Upper lobe of left lung (tissue), 6 donors: Measurements from ENCODE around the gene IKBIP. TPM values are rescaled to one million over a fixed set of nuclear protein-coding genes. Genes with fewer than 3 reads are reported as not detected.

Experiments
- ATAC-seq, 2 donors: fragments of 200-7000 bp; cut with Tn5 transposase; one replicate each; pipeline ENCODE4 v1.9.1; 2022; ENCODE audit warnings: mild to moderate bottlenecking in 2 of 2, moderate library complexity in 2 of 2; ENCODE audit not compliant: low FRiP score in 2 of 2
- DNase-seq, 2 donors: peaks; one replicate each; pipeline ENCODE4 v3.0.0-alpha.2; 2019 to 2020
- H3K27ac ChIP-seq, 4 donors: fragments of 200-600 bp; sonication (generic); one replicate each; pipeline ENCODE4 v1.5.1; 2016 to 2019
- H3K27me3 ChIP-seq, 4 donors: fragments of 200-600 bp; sonication (generic); one replicate each; pipeline ENCODE4 v1.5.1; 2017 to 2019
- H3K36me3 ChIP-seq, 4 donors: fragments of 200-600 bp; sonication (generic); one replicate each; pipeline ENCODE4 v1.5.1; 2016 to 2019
- H3K4me1 ChIP-seq, 4 donors: fragments of 200-600 bp; sonication (generic); one replicate each; pipeline ENCODE4 v1.5.1; 2018 to 2019
- H3K4me3 ChIP-seq, 4 donors: fragments of 200-600 bp; sonication (generic); one replicate each; pipeline ENCODE4 v1.5.1; 2017 to 2019; ENCODE audit warnings: mild to moderate bottlenecking in 2 of 4, moderate library complexity in 1 of 4
- H3K9me3 ChIP-seq, 4 donors: fragments of 200-600 bp; sonication (generic); one replicate each; pipeline ENCODE4 v1.5.1; 2018 to 2019
- EP300 ChIP-seq, 4 donors: sonication (generic); formaldehyde crosslinking; IDR thresholded peaks; one replicate each; pipeline ENCODE4 v1.5.1; 2017; ENCODE audit warnings: antibody characterized with exemption in 4 of 4, control low read depth in 2 of 4
- POLR2A ChIP-seq, 4 donors: fragments of 450-650 bp; IDR thresholded peaks; one replicate each; pipeline ENCODE4 v1.5.1; 2016 to 2017; ENCODE audit warnings: antibody characterized with exemption in 4 of 4, mild to moderate bottlenecking in 2 of 4
- POLR2AphosphoS5 ChIP-seq, 2 donors: sonication (generic); formaldehyde crosslinking; IDR thresholded peaks; one replicate each; pipeline ENCODE4 v1.5.1; 2017; ENCODE audit warnings: antibody characterized with exemption in 2 of 2
- WGBS, 2 donors: methylation state at CpG; one replicate each; pipeline ENCODE4 v1.1.5; 2017 to 2018; 5-methylcytosine and 5-hydroxymethylcytosine counted together
- total RNA-seq, 6 donors: library from RNA; depleted of rRNA in 4 of 6; stranded (reverse); fragments of >200 nt in 4 of 6; gene quantifications; one replicate each; pipeline versions ENCODE4 v1.1.0 to v1.2.1, GENCODE V29; 2016 to 2021
- TF ChIP-seq, protein P1 (sequence below), 6 experiments: fragments of 450-650 bp in 4 of 6; fragments of 200-600 bp in 2 of 6; sonication (generic) in 2 of 6; IDR thresholded peaks; one replicate each; pipeline ENCODE4 v1.5.1; 2016 to 2019; ENCODE audit warnings: antibody characterized with exemption in 6 of 6
- donor health status: DM: no; HTN: no; CAD: no; lungs with moderate emphysema.
- donor health status: DM: no; HTN: yes; CAD: no; lungs with severe emphysema.

Gene IKBIP
- total RNA-seq, 6 donors from 2014 or later, result 1.0 to 17.8 (median 11.2) TPM

- ATAC-seq, result peak in 1 of 2 donors; percentile 61
- Histone ChIP-seq H3K27ac (no peak overlapping the region), H3K36me3 (peaks cover 13 to 75% (median 26%) of the 10 kb centered on the region in 4 donors), H3K4me1 (peaks cover 0 to 3% (median 0%) of the 10 kb centered on the region in 4 donors), H3K27me3 (no peaks in the 10 kb centered on the region), H3K9me3 (no peaks in the 10 kb centered on the region), H3K4me3 (no peak overlapping the region)
- WGBS, 2 donors, result 93 to 96% methylated on average over 1 of the region's 1 CpG
- TF ChIP-seq, protein P1, sequence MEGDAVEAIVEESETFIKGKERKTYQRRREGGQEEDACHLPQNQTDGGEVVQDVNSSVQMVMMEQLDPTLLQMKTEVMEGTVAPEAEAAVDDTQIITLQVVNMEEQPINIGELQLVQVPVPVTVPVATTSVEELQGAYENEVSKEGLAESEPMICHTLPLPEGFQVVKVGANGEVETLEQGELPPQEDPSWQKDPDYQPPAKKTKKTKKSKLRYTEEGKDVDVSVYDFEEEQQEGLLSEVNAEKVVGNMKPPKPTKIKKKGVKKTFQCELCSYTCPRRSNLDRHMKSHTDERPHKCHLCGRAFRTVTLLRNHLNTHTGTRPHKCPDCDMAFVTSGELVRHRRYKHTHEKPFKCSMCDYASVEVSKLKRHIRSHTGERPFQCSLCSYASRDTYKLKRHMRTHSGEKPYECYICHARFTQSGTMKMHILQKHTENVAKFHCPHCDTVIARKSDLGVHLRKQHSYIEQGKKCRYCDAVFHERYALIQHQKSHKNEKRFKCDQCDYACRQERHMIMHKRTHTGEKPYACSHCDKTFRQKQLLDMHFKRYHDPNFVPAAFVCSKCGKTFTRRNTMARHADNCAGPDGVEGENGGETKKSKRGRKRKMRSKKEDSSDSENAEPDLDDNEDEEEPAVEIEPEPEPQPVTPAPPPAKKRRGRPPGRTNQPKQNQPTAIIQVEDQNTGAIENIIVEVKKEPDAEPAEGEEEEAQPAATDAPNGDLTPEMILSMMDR (IDR thresholded peaks at IDR 0.05), result peak in 5 of 6 experiments; percentile 30 to 67 (median 41)
- no peak for TF ChIP-seq EP300 (IDR thresholded peaks at IDR 0.05)
- no peak for DNase-seq
Observed at GRCh38 chr12:98653866-98654493, 9.4 kb upstream of the IKBIP start.

GRCh38 chr12:98651328-98651727 is 6.7 kb upstream of the IKBIP start:
- H3K4me1 ChIP-seq, result peaks cover 4 to 11% (median 7%) of the 10 kb centered on the region in 4 donors
- ATAC-seq (no peak), DNase-seq (no peak)
- TF ChIP-seq, protein P1 (IDR thresholded peaks at IDR 0.05), result no peak
- TF ChIP-seq EP300 (IDR thresholded peaks at IDR 0.05) (no peak), POLR2A (IDR thresholded peaks at IDR 0.05) (no peak), POLR2AphosphoS5 (IDR thresholded peaks at IDR 0.05) (no peak)
- H3K27ac ChIP-seq, result no peak overlapping the region
- H3K27me3 ChIP-seq, result no peaks in the 10 kb centered on the region
- H3K4me3 ChIP-seq, result no peak overlapping the region
- H3K36me3 ChIP-seq, result peaks cover 12 to 57% (median 19%) of the 10 kb centered on the region in 4 donors
- H3K9me3 ChIP-seq, result no peaks in the 10 kb centered on the region

GRCh38 chr12:98646294-98647090 is 1.9 kb upstream of the IKBIP start:
- H3K27me3 ChIP-seq, result no peaks in the 10 kb centered on the region
- no peaks in the 10 kb centered on the region for H3K9me3 ChIP-seq
- ATAC-seq, result no peak
- TF ChIP-seq POLR2AphosphoS5 (IDR thresholded peaks at IDR 0.05) (no peak), POLR2A (IDR thresholded peaks at IDR 0.05) (no peak), EP300 (IDR thresholded peaks at IDR 0.05) (no peak)
- TF ChIP-seq, protein P1 (IDR thresholded peaks at IDR 0.05), result peak in 1 of 6 experiments; percentile 12
- peak overlapping the region in 2 of 4 donors; percentile 50 to 94 for H3K27ac ChIP-seq
- no peak for DNase-seq
- peaks cover 7 to 27% (median 16%) of the 10 kb centered on the region in 4 donors for H3K4me1 ChIP-seq
- WGBS, 2 donors, result 4% methylated on average over 8 of the region's 8 CpGs
- peak overlapping the region in 3 of 4 donors; percentile 78 to 92 (median 84) for H3K4me3 ChIP-seq
- H3K36me3 ChIP-seq, result peaks cover 12 to 33% (median 16%) of the 10 kb centered on the region in 4 donors

DNA sequence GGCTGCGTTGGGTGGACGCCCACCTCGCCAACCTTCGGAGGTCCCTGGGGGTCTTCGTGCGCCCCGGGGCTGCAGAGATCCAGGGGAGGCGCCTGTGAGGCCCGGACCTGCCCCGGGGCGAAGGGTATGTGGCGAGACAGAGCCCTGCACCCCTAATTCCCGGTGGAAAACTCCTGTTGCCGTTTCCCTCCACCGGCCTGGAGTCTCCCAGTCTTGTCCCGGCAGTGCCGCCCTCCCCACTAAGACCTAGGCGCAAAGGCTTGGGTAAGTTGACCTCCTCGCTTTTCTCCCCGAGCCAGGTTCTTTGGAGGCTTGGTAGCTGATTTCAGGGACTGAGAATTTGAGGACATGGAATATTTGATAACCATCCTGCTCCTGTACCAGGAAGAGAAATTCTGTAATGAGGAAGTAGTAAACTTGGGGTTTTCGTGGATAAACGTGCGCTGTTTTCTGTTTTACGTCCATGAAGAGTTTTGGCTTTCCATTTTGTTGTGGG is 1.0 kb upstream of the IKBIP start:
- peak in 1 of 2 donors; percentile 33 for DNase-seq
- ATAC-seq, result peak; percentile 5 to 11
- WGBS, 2 donors, result 0% methylated on average over 9 to 14 of the region's 24 CpGs

More for the DNA sequence above, 1.0 kb upstream of the IKBIP start:
- TF ChIP-seq POLR2A (IDR thresholded peaks at IDR 0.05), result no peak
- TF ChIP-seq, protein P1 (IDR thresholded peaks at IDR 0.05), result no peak
- Histone ChIP-seq H3K27ac (peak overlapping the region; percentile 86 to 96 (median 95)), H3K36me3 (peaks cover 10 to 24% (median 13%) of the 10 kb centered on the region in 4 donors), H3K4me1 (peaks cover 7 to 27% (median 16%) of the 10 kb centered on the region in 4 donors), H3K9me3 (no peaks in the 10 kb centered on the region), H3K4me3 (peak overlapping the region; percentile 78 to 99 (median 88)), H3K27me3 (no peaks in the 10 kb centered on the region)
